OCI-LY3 (cell line): ENCODE data around the gene TERB1.

Experiments used
- H2AFZ ChIP-seq: fragments of 200-600, 300-600 bp; shearing (Covaris generic); 2 replicates; pipeline ENCODE4 v1.6.0; 2014; ENCODE audit warnings: antibody characterized with exemption, low read depth, low read length
- H3K27ac ChIP-seq: fragments of 200-600, 300-600 bp; sonication (generic); 2 replicates; pipeline ENCODE4 v1.5.1; 2014; ENCODE audit warnings: mild to moderate bottlenecking, low read length, moderate library complexity, mixed read lengths
- H3K27me3 ChIP-seq: fragments of 200-600, 300-600 bp; sonication (generic); 2 replicates; pipeline ENCODE4 v1.6.1; 2014; ENCODE audit warnings: low read depth, low read length, mixed read lengths
- H3K36me3 ChIP-seq: fragments of 200-600, 300-600 bp; sonication (generic); replicated peaks from 2 replicates; pipeline ENCODE3; 2014; ENCODE audit warnings: low read depth, low read length, mixed read lengths
- H3K4me1 ChIP-seq: fragments of 300-600, 200-600 bp; sonication (generic); 2 replicates; pipeline ENCODE4 v1.6.1; 2014; ENCODE audit warnings: low read length, mixed read lengths
- H3K4me2 ChIP-seq: fragments of 200-600, 300-600 bp; sonication (generic); 2 replicates; pipeline ENCODE4 v1.6.1; 2014; ENCODE audit warnings: low read length, mixed read lengths
- H3K4me3 ChIP-seq: fragments of 300-600, 200-600 bp; sonication (generic); 2 replicates; pipeline ENCODE4 v1.5.1; 2014; ENCODE audit warnings: antibody characterized with exemption, mild to moderate bottlenecking, low read length, moderate library complexity
- H3K79me2 ChIP-seq: fragments of 300-600, 200-600 bp; shearing (Covaris generic); 2 replicates; pipeline ENCODE4 v1.6.1; 2014; ENCODE audit warnings: mild to moderate bottlenecking, low read length, mixed read lengths
- H3K9ac ChIP-seq: fragments of 300-600, 200-600 bp; shearing (Covaris generic); 2 replicates; pipeline ENCODE4 v1.6.0; 2014; ENCODE audit warnings: mild to moderate bottlenecking, low read length, moderate library complexity
- H3K9me3 ChIP-seq: fragments of 200-600, 300-600 bp; shearing (Covaris generic); 2 replicates; pipeline ENCODE4 v1.6.1; 2014; ENCODE audit warnings: low read length, mixed read lengths; ENCODE audit not compliant: insufficient read depth
- H4K20me1 ChIP-seq: fragments of 200-600, 300-600 bp; sonication (generic); 2 replicates; pipeline ENCODE4 v1.6.1; 2016; ENCODE audit warnings: low read length, mixed read lengths; ENCODE audit not compliant: insufficient read depth
- CTCF ChIP-seq: fragments of 200-600, 300-600 bp; sonication (generic); IDR thresholded peaks from 2 replicates; pipeline ENCODE4 v1.5.1; 2014; ENCODE audit warnings: antibody characterized with exemption, low read length, low read depth
- EZH2phosphoT487 ChIP-seq: fragments of 200-600 bp; shearing (Covaris generic); IDR thresholded peaks from 2 replicates; pipeline ENCODE4 v1.6.1; 2018; ENCODE audit warnings: antibody characterized with exemption, mixed run types, low read depth

TERB1 gene

GRCh38 chr16:66746048-66746447, 55.3 kb downstream of the TERB1 start:
- Histone ChIP-seq H3K79me2 (peaks cover 39% of the 10 kb centered on the region), H3K36me3 (peaks cover 32% of the 10 kb centered on the region)
- TF ChIP-seq EZH2phosphoT487 (no peak), CTCF (no peak)

GRCh38 chr16:66741950-66742808, 59.2 kb downstream of the TERB1 start:
- Histone ChIP-seq H3K27ac (no peak overlapping the region), H3K4me1 (no peaks in the 10 kb centered on the region), H3K9me3 (no peaks in the 10 kb centered on the region), H3K9ac (no peak overlapping the region), H3K4me2 (no peak overlapping the region), H2AFZ (no peak overlapping the region), H3K36me3 (peaks cover 47% of the 10 kb centered on the region), H4K20me1 (peaks cover 14% of the 10 kb centered on the region), H3K4me3 (no peak overlapping the region), H3K79me2 (peaks cover 18% of the 10 kb centered on the region; the same call in 1 of the 2 replicates), H3K27me3 (no peaks in the 10 kb centered on the region)
- TF ChIP-seq CTCF, result no peak
- no peak for TF ChIP-seq EZH2phosphoT487

More at GRCh38 chr16:66746048-66746447, 55.3 kb downstream of the TERB1 start:
- Histone ChIP-seq H3K9me3 (no peaks in the 10 kb centered on the region), H3K27me3 (no peaks in the 10 kb centered on the region), H3K4me2 (no peak overlapping the region), H4K20me1 (peaks cover 8% of the 10 kb centered on the region), H3K27ac (no peak overlapping the region), H3K9ac (no peak overlapping the region), H2AFZ (no peak overlapping the region), H3K4me3 (no peak overlapping the region), H3K4me1 (peaks cover 17% of the 10 kb centered on the region)

- Histone ChIP-seq H3K9ac (no peak overlapping the region), H3K4me2 (no peak overlapping the region), H3K4me1 (no peaks in the 10 kb centered on the region), H3K27me3 (no peaks in the 10 kb centered on the region), H3K36me3 (peaks cover 54% of the 10 kb centered on the region), H3K9me3 (no peaks in the 10 kb centered on the region), H3K27ac (no peak overlapping the region), H4K20me1 (peaks cover 14% of the 10 kb centered on the region), H2AFZ (no peak overlapping the region), H3K79me2 (peaks cover 12% of the 10 kb centered on the region; the same call in 1 of the 2 replicates), H3K4me3 (no peak overlapping the region)
- TF ChIP-seq CTCF, result no peak
- no peak for TF ChIP-seq EZH2phosphoT487
These were observed 60.0 kb downstream of the TERB1 start for GRCh38 chr16:66741169-66741900.

GRCh38 chr16:66740533-66740932, 60.9 kb downstream of the TERB1 start:
- H3K9ac ChIP-seq, result no peak overlapping the region
- no peak overlapping the region for H3K4me3 ChIP-seq

More at GRCh38 chr16:66740533-66740932, 60.9 kb downstream of the TERB1 start:
- H3K27ac ChIP-seq, result no peak overlapping the region
- H3K4me1 ChIP-seq, result no peaks in the 10 kb centered on the region
- H3K9me3 ChIP-seq, result no peaks in the 10 kb centered on the region
- H3K79me2 ChIP-seq, result peaks cover 8% of the 10 kb centered on the region; the same call in 1 of the 2 replicates
- peaks cover 58% of the 10 kb centered on the region for H3K36me3 ChIP-seq
- H3K27me3 ChIP-seq, result no peaks in the 10 kb centered on the region
- H4K20me1 ChIP-seq, result peaks cover 14% of the 10 kb centered on the region
- H3K4me2 ChIP-seq, result no peak overlapping the region
- TF ChIP-seq CTCF (no peak), EZH2phosphoT487 (no peak)
- no peak overlapping the region for H2AFZ ChIP-seq
